Endothelial cell of umbilical vein (primary cell): Measurements from ENCODE around the gene DNAJC21. TPM values are rescaled to one million over a fixed set of nuclear protein-coding genes. Genes with fewer than 3 reads are reported as not detected.

Experiments used
- BruUV-seq: library from RNA; stranded (reverse); fragments of 400-500 nt; replicated peaks from 2 replicates; lab custom pipeline; 2021; lab: Mats Ljungman, UMichigan
- CTCF ChIA-PET: fragments of 300-600, 350-600 bp; sonication (Branson Sonifier 250); formaldehyde crosslinking; loops from one replicate; lab custom pipeline; 2021; ENCODE audit warnings: antibody characterized with exemption, inconsistent platforms; lab: Charles Lee
- POLR2A ChIA-PET: fragments of 300-600, 350-600 bp; sonication (Branson Sonifier 250); formaldehyde crosslinking; loops from one replicate; lab custom pipeline; 2021; ENCODE audit warnings: antibody characterized with exemption, inconsistent platforms; lab: Charles Lee
- DNase-seq: peaks from one replicate; pipeline ENCODE4 v3.0.0-alpha.2; 2011; ENCODE audit warnings: low read depth, low spot score
- FAIRE-seq: peaks from 2 replicates; lab custom pipeline; 2011; peaks lifted over from hg19 to GRCh38; lab: Jason Lieb, UNC
- H2AFZ ChIP-seq: 2 replicates; pipeline ENCODE4 v1.6.0; 2012; ENCODE audit warnings: low read depth, low read length, control low read depth, inconsistent platforms
- H3K27ac ChIP-seq: 2 replicates; pipeline ENCODE4 v1.5.1; 2011; ENCODE audit warnings: low read depth, mild to moderate bottlenecking, control low read depth, low read length, moderate library complexity; ENCODE audit not compliant: insufficient read depth
- H3K27me3 ChIP-seq, 2 experiments: 2 replicates each; pipeline versions ENCODE4 v1.6.0 to v1.6.1; 2011; ENCODE audit warnings: low read length in 2 of 2, mixed read lengths in 1 of 2; ENCODE audit not compliant: control insufficient read depth in 2 of 2, insufficient read depth in 2 of 2
- H3K36me3 ChIP-seq, 2 experiments: 2 replicates in 1 of 2; 3 replicates in 1 of 2; pipeline ENCODE4 v1.5.1; 2011; ENCODE audit warnings: low read length in 2 of 2, mild to moderate bottlenecking in 1 of 2, moderate library complexity in 1 of 2; ENCODE audit not compliant: control insufficient read depth in 2 of 2, insufficient read depth in 2 of 2; ENCODE audit errors: extremely low read depth in 1 of 2
- H3K4me1 ChIP-seq: 3 replicates; pipeline ENCODE4 v1.5.1; 2011; ENCODE audit warnings: mild to moderate bottlenecking, low read length; ENCODE audit not compliant: control insufficient read depth, insufficient read depth; ENCODE audit errors: extremely low read depth
- H3K4me2 ChIP-seq: 2 replicates; pipeline ENCODE4 v1.6.1; 2011; ENCODE audit warnings: low read length, control low read depth, mixed read lengths; ENCODE audit not compliant: insufficient read depth
- H3K4me3 ChIP-seq, 3 experiments: fragments of 200-600 bp in 1 of 3; sonication (generic), shearing (Covaris generic) in 1 of 3; replicated peaks in 1 of 3; 2 replicates each; pipeline ENCODE4 v1.5.1; 2011 to 2016; ENCODE audit warnings: control low read depth in 3 of 3, low read length in 3 of 3, mild to moderate bottlenecking in 2 of 3, inconsistent platforms in 1 of 3, low read depth in 1 of 3, moderate library complexity in 1 of 3; ENCODE audit not compliant: insufficient read depth in 1 of 3
- H3K79me2 ChIP-seq: 2 replicates; pipeline ENCODE4 v1.6.0; 2012; ENCODE audit warnings: low read length, inconsistent platforms; ENCODE audit not compliant: control insufficient read depth, insufficient read depth
- H3K9ac ChIP-seq: replicated peaks from 2 replicates; pipeline ENCODE3; 2011; ENCODE audit warnings: low read length, control low read depth; ENCODE audit not compliant: insufficient read depth; ENCODE audit errors: extremely low read depth
- H3K9me1 ChIP-seq: replicated peaks from 3 replicates; pipeline ENCODE4 v1.6.0; 2011; ENCODE audit warnings: mild to moderate bottlenecking, low read length; ENCODE audit not compliant: control insufficient read depth, insufficient read depth; ENCODE audit errors: extremely low read depth
- H3K9me3 ChIP-seq: replicated peaks from 2 replicates; pipeline ENCODE4 v1.5.1; 2012; ENCODE audit warnings: low read length, inconsistent platforms; ENCODE audit not compliant: control insufficient read depth, insufficient read depth
- H4K20me1 ChIP-seq: replicated peaks from 2 replicates; pipeline ENCODE3; 2011; ENCODE audit warnings: mild to moderate bottlenecking, low read length; ENCODE audit not compliant: control insufficient read depth, insufficient read depth; ENCODE audit errors: extremely low read depth
- CTCF ChIP-seq, 2 donors: IDR thresholded peaks; 1 replicate in 1 of 2; 2 replicates in 1 of 2; pipeline ENCODE4 v1.5.1; 2011; ENCODE audit warnings: low read length in 2 of 2, mild to moderate bottlenecking in 2 of 2, moderate library complexity in 2 of 2, control low read depth in 1 of 2, inconsistent platforms in 1 of 2, low read depth in 1 of 2; ENCODE audit not compliant: insufficient read depth in 1 of 2; ENCODE audit errors: extremely low read depth in 1 of 2
- EZH2 ChIP-seq: IDR thresholded peaks from 2 replicates; pipeline ENCODE4 v1.6.1; 2012; ENCODE audit warnings: borderline replicate concordance, low read depth, mild to moderate bottlenecking, moderate library complexity, low read length, inconsistent platforms; ENCODE audit not compliant: severe bottlenecking
- FOS ChIP-seq: IDR thresholded peaks from 2 replicates; pipeline ENCODE4 v1.6.1; 2011; ENCODE audit warnings: mild to moderate bottlenecking, low read length, moderate library complexity, borderline replicate concordance; ENCODE audit not compliant: insufficient read depth
- GATA2 ChIP-seq: IDR thresholded peaks from 2 replicates; pipeline ENCODE4 v1.7.0; 2011; ENCODE audit warnings: low read depth, mild to moderate bottlenecking, moderate library complexity, mixed read lengths, low read length; ENCODE audit not compliant: insufficient read length, insufficient read depth
- JUN ChIP-seq: IDR thresholded peaks from 2 replicates; pipeline ENCODE4 v1.6.1; 2011; ENCODE audit warnings: borderline replicate concordance, low read depth; ENCODE audit not compliant: insufficient read length, insufficient read depth
- MAX ChIP-seq: IDR thresholded peaks from 2 replicates; pipeline ENCODE4 v1.6.1; 2011; ENCODE audit not compliant: insufficient read depth, insufficient read length
- MYC ChIP-seq: IDR thresholded peaks from one replicate; pipeline ENCODE4 v1.6.1; 2011; ENCODE audit warnings: mild to moderate bottlenecking, low read depth, low read length
- POLR2A ChIP-seq: IDR thresholded peaks from 2 replicates; pipeline ENCODE4 v1.6.1; 2012; ENCODE audit warnings: low read depth, mild to moderate bottlenecking, control low read depth, low read length
- POLR2AphosphoS5 ChIP-seq: IDR thresholded peaks from 2 replicates; pipeline ENCODE4 v1.6.1; 2012; ENCODE audit warnings: low read depth, mild to moderate bottlenecking, control low read depth, low read length, moderate library complexity; ENCODE audit not compliant: insufficient read depth
- dilution Hi-C: fragments of 300-500 bp; cut with MboI; formaldehyde crosslinking; loops from one replicate; pipeline ENCODE4 v1.15.0; 2019; ENCODE audit warnings: low sequenced_read_pairs; ENCODE audit not compliant: extremely low pct_ligation_motif_present
- intact Hi-C: fragments of 100-400 bp; cut with micrococcal nuclease; formaldehyde crosslinking; loops from one replicate; pipeline ENCODE4 v1.10.0; 2022
- polyA plus RNA-seq, 4 experiments: library from polyadenylated mRNA; depleted of rRNA in 3 of 4; stranded (reverse) in 3 of 4; unstranded in 1 of 4; fragments of >200 nt; gene quantifications; 2 replicates each; pipeline versions ENCODE4 v1.2.1 to v1.2.3, GENCODE V29; 2011 to 2012; ENCODE audit warnings: missing spikeins in 1 of 4
- total RNA-seq: library from RNA; stranded (reverse); gene quantifications from 2 replicates; pipeline ENCODE4 v1.2.3, GENCODE V29; 2021

Gene DNAJC21
- total and polyA plus RNA-seq, 2 donors (not counting 3 experiments of a cell fraction or from before 2014, with no cell fraction given), result 5.3 to 39.4 TPM

- Histone ChIP-seq H2AFZ (no peak overlapping the region), H4K20me1 (no peaks in the 10 kb centered on the region), H3K27me3 (peaks cover 2 to 4% of the 10 kb centered on the region in 2 experiments), H3K9ac (no peak overlapping the region), H3K9me1 (no peaks in the 10 kb centered on the region), H3K4me1 (no peaks in the 10 kb centered on the region), H3K79me2 (no peaks in the 10 kb centered on the region), H3K4me3 (no peak overlapping the region), H3K9me3 (no peaks in the 10 kb centered on the region), H3K27ac (no peak overlapping the region), H3K4me2 (no peak overlapping the region), H3K36me3 (no peaks in the 10 kb centered on the region)
- intact Hi-C loops (no loop called here), dilution Hi-C loops (no loop called here)
- DNase-seq (no peak), FAIRE-seq (no peak)
- ChIA-PET CTCF (interaction anchor here (0.6 to 1.2 kb wide), 2 partner anchors 11 to 418 kb away, joined by 3 to 4 read pairs; no protein-coding TSS in a partner anchor), POLR2A (no interaction called here)
- no TSS peak for BruUV-seq
- no peak for TF ChIP-seq FOS
- TF ChIP-seq POLR2A, result no peak
- no peak for TF ChIP-seq GATA2
- TF ChIP-seq MAX, result no peak
- no peak for TF ChIP-seq CTCF (IDR thresholded peaks at IDR 0.05; ENCODE audit: extremely low read depth in 1 of 2, insufficient read depth in 1 of 2, low read depth in 1 of 2, low read length in 2 of 2)
- TF ChIP-seq EZH2, result no peak
- TF ChIP-seq MYC, result no peak
- TF ChIP-seq JUN, result no peak
- TF ChIP-seq POLR2AphosphoS5, result no peak
Measured at GRCh38 chr5:34892414-34892813, 36.9 kb upstream of the DNAJC21 start.
